HG03280 (cell line): ENCODE results near the gene SPTBN1.

Source experiments
- ATAC-seq: cut with Tn5 transposase; IDR thresholded peaks from one replicate; pipeline ENCODE4 v1.9.1; 2021; ENCODE audit warnings: mild to moderate bottlenecking, moderate library complexity; ENCODE audit not compliant: unreplicated experiment

Gene SPTBN1

GRCh38 chr2:54646170-54646927, 190.2 kb downstream of the SPTBN1 start:
- no peak for ATAC-seq

- ATAC-seq: no peak
These were observed 192.1 kb downstream of the SPTBN1 start for GRCh38 chr2:54648256-54648655.

GRCh38 chr2:54649191-54649590, 193.1 kb downstream of the SPTBN1 start:
- no peak for ATAC-seq

- no peak for ATAC-seq
These were observed 193.5 kb downstream of the SPTBN1 start for GRCh38 chr2:54649633-54650032.

GRCh38 chr2:54650612-54651011, 194.5 kb downstream of the SPTBN1 start:
- no peak for ATAC-seq

GRCh38 chr2:54651291-54651690, 195.2 kb downstream of the SPTBN1 start:
- ATAC-seq: no peak

- peak; percentile 62 for ATAC-seq
These were observed 196.4 kb downstream of the SPTBN1 start for GRCh38 chr2:54652540-54652939.

- ATAC-seq: no peak
These were observed 197.6 kb downstream of the SPTBN1 start for GRCh38 chr2:54653572-54654204.

GRCh38 chr2:54655046-54655809, 199.1 kb downstream of the SPTBN1 start:
- ATAC-seq: no peak

GRCh38 chr2:54656863-54657262, 200.7 kb downstream of the SPTBN1 start:
- no peak for ATAC-seq

- peak; percentile 65 for ATAC-seq
These were observed 201.5 kb downstream of the SPTBN1 start for GRCh38 chr2:54657664-54658083.

GRCh38 chr2:54658564-54659071, 202.5 kb downstream of the SPTBN1 start:
- no peak for ATAC-seq

- ATAC-seq: no peak
These were observed 203.4 kb downstream of the SPTBN1 start for GRCh38 chr2:54659527-54659926.

GRCh38 chr2:54660752-54661151, 204.6 kb downstream of the SPTBN1 start:
- ATAC-seq: no peak

GRCh38 chr2:54663424-54664030, 207.4 kb downstream of the SPTBN1 start:
- ATAC-seq: no peak

GRCh38 chr2:54664238-54664786, 208.2 kb downstream of the SPTBN1 start:
- ATAC-seq: no peak

GRCh38 chr2:54665436-54665856, 209.3 kb downstream of the SPTBN1 start:
- peak; percentile 59 for ATAC-seq

GRCh38 chr2:54666131-54666633, 210.1 kb downstream of the SPTBN1 start:
- no peak for ATAC-seq

GRCh38 chr2:54666634-54667265, 210.6 kb downstream of the SPTBN1 start:
- ATAC-seq: no peak

GRCh38 chr2:54667266-54667639, 211.1 kb downstream of the SPTBN1 start:
- no peak for ATAC-seq
